DOHH2 (cell line): ENCODE measurements around the gene TTI1.

ENCODE experiments used
- H3F3A ChIP-seq: fragments of 200-600 bp; sonication (generic), shearing (Covaris generic); 2 replicates; pipeline ENCODE4 v1.6.0; 2016; ENCODE audit warnings: antibody characterized with exemption, mild to moderate bottlenecking; ENCODE audit not compliant: control insufficient read depth, insufficient read depth
- H3K27ac ChIP-seq: fragments of 200-600 bp; sonication (generic); 2 replicates; pipeline ENCODE4 v1.5.1; 2014; ENCODE audit warnings: low read depth, mild to moderate bottlenecking, low read length, moderate library complexity
- H3K27me3 ChIP-seq: fragments of 200-600 bp; sonication (generic); 2 replicates; pipeline ENCODE4 v1.6.1; 2014; ENCODE audit warnings: mild to moderate bottlenecking, low read length, mixed read lengths; ENCODE audit not compliant: control insufficient read depth
- H3K36me3 ChIP-seq: fragments of 200-600 bp; sonication (generic); 2 replicates; pipeline ENCODE4 v1.6.1; 2014; ENCODE audit warnings: mild to moderate bottlenecking, low read length, moderate library complexity, mixed read lengths; ENCODE audit not compliant: control insufficient read depth
- H3K4me1 ChIP-seq: fragments of 200-600 bp; sonication (generic); 2 replicates; pipeline ENCODE4 v1.6.1; 2014; ENCODE audit warnings: mild to moderate bottlenecking, low read length, mixed read lengths; ENCODE audit not compliant: control insufficient read depth
- H3K4me2 ChIP-seq: fragments of 200-600 bp; sonication (generic); 2 replicates; pipeline ENCODE4 v1.6.0; 2014; ENCODE audit warnings: mild to moderate bottlenecking, low read length, moderate library complexity
- H3K4me3 ChIP-seq: fragments of 200-600 bp; sonication (generic); 2 replicates; pipeline ENCODE4 v1.5.1; 2014; ENCODE audit warnings: mild to moderate bottlenecking, low read length, mixed read lengths
- H3K79me2 ChIP-seq: fragments of 200-600 bp; sonication (generic); 2 replicates; pipeline ENCODE4 v1.6.1; 2014; ENCODE audit warnings: mild to moderate bottlenecking, low read length, mixed read lengths; ENCODE audit not compliant: control insufficient read depth
- H3K9me2 ChIP-seq: fragments of 200-600 bp; sonication (generic); replicated peaks from 2 replicates; pipeline ENCODE4 v1.6.1; 2014; ENCODE audit warnings: mild to moderate bottlenecking, low read length, mixed read lengths; ENCODE audit not compliant: control insufficient read depth
- H3K9me3 ChIP-seq: fragments of 200-600 bp; sonication (generic); 2 replicates; pipeline ENCODE4 v1.6.1; 2014; ENCODE audit warnings: antibody characterized with exemption, low read length, mixed read lengths; ENCODE audit not compliant: control insufficient read depth, insufficient read depth
- H4K20me1 ChIP-seq: fragments of 200-600 bp; sonication (generic); 2 replicates; pipeline ENCODE4 v1.6.0; 2014; ENCODE audit warnings: low read depth, mild to moderate bottlenecking, antibody characterized with exemption, low read length, moderate library complexity; ENCODE audit not compliant: control insufficient read depth, insufficient read depth
- EZH2phosphoT487 ChIP-seq: fragments of 200-600 bp; sonication (generic); IDR thresholded peaks from 2 replicates; pipeline ENCODE4 v1.6.1; 2017; ENCODE audit warnings: borderline replicate concordance, mild to moderate bottlenecking, antibody characterized with exemption, low read length, moderate library complexity, mixed read lengths
- TF ChIP-seq, protein P1 (sequence below): fragments of 200-600 bp; sonication (generic); IDR thresholded peaks from one replicate; pipeline ENCODE4 v1.5.1; 2014; ENCODE audit warnings: antibody characterized with exemption, mild to moderate bottlenecking, low read depth, low read length; ENCODE audit not compliant: poor library complexity, severe bottlenecking

Gene TTI1

DNA sequence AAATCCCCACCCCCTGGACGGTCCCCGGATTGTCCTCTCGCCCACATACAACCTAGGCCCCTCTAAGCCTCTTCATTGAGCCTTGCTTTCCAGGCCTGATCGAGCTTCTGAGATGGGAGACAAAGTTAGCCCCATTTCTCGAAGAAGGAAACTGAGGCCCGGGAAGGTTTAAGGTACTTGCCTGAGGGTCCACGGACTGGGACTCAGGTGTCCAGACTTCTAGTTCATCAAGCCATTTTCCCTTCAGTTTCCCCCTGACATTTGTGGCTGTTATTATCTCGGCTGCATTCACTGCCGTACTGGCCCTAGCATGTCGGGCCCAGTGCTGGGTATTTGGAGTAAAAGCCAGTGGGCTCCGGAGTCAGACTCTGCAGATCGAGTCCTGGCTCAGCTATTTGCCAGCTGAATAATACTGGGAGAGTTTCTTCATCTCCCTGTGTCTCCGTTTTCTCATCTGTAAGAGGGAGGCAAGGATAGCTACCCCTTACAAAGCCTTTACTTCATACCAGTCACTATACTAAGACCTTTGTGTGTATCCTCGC lies 923 bp upstream of the TTI1 start:
- TF ChIP-seq EZH2phosphoT487, result no peak
- TF ChIP-seq, protein P1, sequence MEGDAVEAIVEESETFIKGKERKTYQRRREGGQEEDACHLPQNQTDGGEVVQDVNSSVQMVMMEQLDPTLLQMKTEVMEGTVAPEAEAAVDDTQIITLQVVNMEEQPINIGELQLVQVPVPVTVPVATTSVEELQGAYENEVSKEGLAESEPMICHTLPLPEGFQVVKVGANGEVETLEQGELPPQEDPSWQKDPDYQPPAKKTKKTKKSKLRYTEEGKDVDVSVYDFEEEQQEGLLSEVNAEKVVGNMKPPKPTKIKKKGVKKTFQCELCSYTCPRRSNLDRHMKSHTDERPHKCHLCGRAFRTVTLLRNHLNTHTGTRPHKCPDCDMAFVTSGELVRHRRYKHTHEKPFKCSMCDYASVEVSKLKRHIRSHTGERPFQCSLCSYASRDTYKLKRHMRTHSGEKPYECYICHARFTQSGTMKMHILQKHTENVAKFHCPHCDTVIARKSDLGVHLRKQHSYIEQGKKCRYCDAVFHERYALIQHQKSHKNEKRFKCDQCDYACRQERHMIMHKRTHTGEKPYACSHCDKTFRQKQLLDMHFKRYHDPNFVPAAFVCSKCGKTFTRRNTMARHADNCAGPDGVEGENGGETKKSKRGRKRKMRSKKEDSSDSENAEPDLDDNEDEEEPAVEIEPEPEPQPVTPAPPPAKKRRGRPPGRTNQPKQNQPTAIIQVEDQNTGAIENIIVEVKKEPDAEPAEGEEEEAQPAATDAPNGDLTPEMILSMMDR, result no peak
- Histone ChIP-seq H3K36me3 (peaks cover 69% of the 10 kb centered on the region), H4K20me1 (no peaks in the 10 kb centered on the region), H3F3A (no peaks in the 10 kb centered on the region), H3K9me2 (no peaks in the 10 kb centered on the region), H3K27ac (peak overlapping the region; percentile 58), H3K4me2 (peak overlapping the region; percentile 89), H3K9me3 (no peaks in the 10 kb centered on the region), H3K79me2 (peaks cover 99% of the 10 kb centered on the region), H3K27me3 (no peaks in the 10 kb centered on the region), H3K4me1 (peaks cover 62% of the 10 kb centered on the region), H3K4me3 (peak overlapping the region; percentile 88)

DNA sequence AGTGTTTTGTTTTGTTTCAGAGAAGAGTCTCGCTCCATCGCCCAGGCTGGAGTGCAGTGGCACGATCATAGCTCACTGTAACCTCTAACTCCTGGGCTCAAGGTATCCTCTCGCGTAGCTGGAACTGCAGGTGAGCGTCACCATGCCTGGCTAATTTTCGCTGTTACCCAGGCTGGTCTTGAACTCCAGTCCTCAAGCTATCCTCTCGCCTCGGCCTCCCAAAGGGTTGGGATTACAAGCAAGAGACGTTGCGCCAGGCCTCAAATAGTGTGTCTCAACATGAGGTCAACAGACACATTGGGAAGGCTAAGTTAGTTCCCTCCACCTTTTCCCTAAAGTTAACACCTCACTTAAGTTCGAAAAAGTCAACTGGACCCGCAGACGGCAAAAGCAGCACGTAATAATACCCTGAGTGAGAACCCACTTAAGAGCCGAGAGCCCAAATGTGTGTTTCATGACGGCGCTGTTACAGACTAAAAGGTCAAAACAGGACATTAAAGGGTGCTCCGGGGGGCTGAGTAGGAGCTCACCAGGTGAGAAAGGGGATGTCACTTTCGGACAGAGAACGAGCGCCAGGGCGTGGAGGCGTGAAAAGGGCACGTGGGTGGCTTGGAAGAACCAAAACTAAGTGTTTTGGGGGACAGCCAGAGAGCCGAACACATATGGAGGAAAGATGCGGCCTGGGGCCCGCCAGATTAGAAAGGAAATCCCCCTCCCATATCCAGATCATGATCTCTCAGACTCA lies 499 bp downstream of the TTI1 start:
- Histone ChIP-seq H3K4me2 (peak overlapping the region; percentile 89), H4K20me1 (no peaks in the 10 kb centered on the region), H3F3A (no peaks in the 10 kb centered on the region), H3K4me1 (peaks cover 57% of the 10 kb centered on the region), H3K36me3 (peaks cover 69% of the 10 kb centered on the region), H3K9me2 (no peaks in the 10 kb centered on the region), H3K27ac (peak overlapping the region; percentile 58), H3K27me3 (no peaks in the 10 kb centered on the region), H3K79me2 (peaks cover 99% of the 10 kb centered on the region), H3K9me3 (no peaks in the 10 kb centered on the region), H3K4me3 (peak overlapping the region; percentile 88)
- no peak for TF ChIP-seq EZH2phosphoT487
- TF ChIP-seq, protein P1, result no peak

DNA sequence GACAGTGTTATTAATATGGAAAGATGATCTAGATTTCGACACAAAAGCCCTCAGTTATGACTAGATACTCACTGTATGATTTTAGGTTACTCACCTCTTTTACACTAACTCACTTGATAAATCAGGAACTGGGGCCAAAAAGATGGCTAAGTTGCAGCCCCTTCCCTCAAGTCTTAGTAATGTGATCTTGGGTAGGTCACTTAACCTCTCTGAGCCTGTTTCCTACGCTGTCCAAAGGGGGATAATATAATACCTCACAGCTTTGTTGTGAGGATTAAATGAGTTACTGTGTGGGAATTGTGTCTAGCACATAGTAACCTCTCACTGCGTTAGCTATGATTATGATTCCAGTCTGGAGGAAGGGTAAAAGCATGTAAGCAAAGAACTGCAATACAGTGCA lies 1.3 kb downstream of the TTI1 start:
- Histone ChIP-seq H3K4me3 (peak overlapping the region; percentile 88), H3K27ac (0 out of 2 replicates have a peak overlapping the region, but pooled peaks have one; percentile 58), H3K9me2 (no peaks in the 10 kb centered on the region), H3K4me1 (peaks cover 59% of the 10 kb centered on the region), H4K20me1 (no peaks in the 10 kb centered on the region), H3F3A (no peaks in the 10 kb centered on the region), H3K27me3 (no peaks in the 10 kb centered on the region), H3K79me2 (peaks cover 99% of the 10 kb centered on the region), H3K9me3 (no peaks in the 10 kb centered on the region), H3K36me3 (peaks cover 61% of the 10 kb centered on the region), H3K4me2 (peak overlapping the region; percentile 89)
- no peak for TF ChIP-seq EZH2phosphoT487
- TF ChIP-seq, protein P1, result no peak
